ENCODE measurements around the gene MN1.

MN1 gene

GRCh38 chr22:27751277-27752070, 50.1 kb downstream of the MN1 start:
- no peak for TF ChIP-seq RARB (CRISPR knock-in tag; IDR thresholded peaks at IDR 0.05)
- peak; percentile 98 for TF ChIP-seq ZFP3 (CRISPR knock-in tag; IDR thresholded peaks at IDR 0.05)
- no peak for ATAC-seq

DNA sequence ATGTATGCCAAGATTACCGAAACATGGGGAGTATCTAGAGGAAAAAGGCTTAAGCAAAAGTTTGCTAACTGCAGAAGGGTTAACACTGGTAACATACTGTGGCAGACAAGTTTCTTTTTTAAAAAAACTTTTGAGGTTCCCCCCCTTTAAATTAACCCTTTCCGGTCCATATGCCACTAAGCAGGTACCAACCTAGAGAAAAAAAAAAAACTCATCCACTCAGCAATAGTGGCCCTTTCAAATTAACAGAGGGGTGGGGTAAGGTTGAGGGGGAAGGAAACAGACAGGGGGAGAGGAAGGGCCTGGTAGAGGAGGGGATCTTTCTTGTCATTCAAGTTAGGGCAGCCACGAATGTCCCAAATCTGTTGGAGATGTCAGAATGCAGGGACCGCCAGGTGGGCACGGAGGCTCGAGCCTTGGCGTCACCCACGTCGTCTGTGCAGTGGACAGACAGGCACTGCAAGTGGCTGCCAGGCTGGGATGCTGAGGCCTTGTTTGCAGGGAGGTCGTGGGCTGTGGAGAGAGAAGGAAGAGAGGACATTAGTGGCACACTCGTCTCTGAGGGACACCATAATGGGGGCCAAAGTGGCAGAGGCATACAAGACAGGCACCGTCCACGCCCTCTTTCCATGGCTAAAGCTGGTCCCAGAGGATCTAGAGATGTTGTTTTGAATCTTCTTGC, 50.8 kb downstream of the MN1 start:
- ATAC-seq = no peak
- TF ChIP-seq BACH2 (CRISPR knock-in tag; IDR thresholded peaks at IDR 0.05; ENCODE audit: borderline replicate concordance) (no peak), ARNTL (CRISPR knock-in tag; IDR thresholded peaks at IDR 0.05; ENCODE audit: borderline replicate concordance, low read depth) (no peak), OSR1 (CRISPR knock-in tag; IDR thresholded peaks at IDR 0.05) (no peak)
- TF ChIP-seq, protein P1, sequence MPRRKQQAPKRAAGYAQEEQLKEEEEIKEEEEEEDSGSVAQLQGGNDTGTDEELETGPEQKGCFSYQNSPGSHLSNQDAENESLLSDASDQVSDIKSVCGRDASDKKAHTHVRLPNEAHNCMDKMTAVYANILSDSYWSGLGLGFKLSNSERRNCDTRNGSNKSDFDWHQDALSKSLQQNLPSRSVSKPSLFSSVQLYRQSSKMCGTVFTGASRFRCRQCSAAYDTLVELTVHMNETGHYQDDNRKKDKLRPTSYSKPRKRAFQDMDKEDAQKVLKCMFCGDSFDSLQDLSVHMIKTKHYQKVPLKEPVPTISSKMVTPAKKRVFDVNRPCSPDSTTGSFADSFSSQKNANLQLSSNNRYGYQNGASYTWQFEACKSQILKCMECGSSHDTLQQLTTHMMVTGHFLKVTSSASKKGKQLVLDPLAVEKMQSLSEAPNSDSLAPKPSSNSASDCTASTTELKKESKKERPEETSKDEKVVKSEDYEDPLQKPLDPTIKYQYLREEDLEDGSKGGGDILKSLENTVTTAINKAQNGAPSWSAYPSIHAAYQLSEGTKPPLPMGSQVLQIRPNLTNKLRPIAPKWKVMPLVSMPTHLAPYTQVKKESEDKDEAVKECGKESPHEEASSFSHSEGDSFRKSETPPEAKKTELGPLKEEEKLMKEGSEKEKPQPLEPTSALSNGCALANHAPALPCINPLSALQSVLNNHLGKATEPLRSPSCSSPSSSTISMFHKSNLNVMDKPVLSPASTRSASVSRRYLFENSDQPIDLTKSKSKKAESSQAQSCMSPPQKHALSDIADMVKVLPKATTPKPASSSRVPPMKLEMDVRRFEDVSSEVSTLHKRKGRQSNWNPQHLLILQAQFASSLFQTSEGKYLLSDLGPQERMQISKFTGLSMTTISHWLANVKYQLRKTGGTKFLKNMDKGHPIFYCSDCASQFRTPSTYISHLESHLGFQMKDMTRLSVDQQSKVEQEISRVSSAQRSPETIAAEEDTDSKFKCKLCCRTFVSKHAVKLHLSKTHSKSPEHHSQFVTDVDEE (CRISPR knock-in tag; IDR thresholded peaks at IDR 0.05) = no peak

GRCh38 chr22:27749597-27750225, 51.8 kb downstream of the MN1 start:
- TF ChIP-seq ARNTL (CRISPR knock-in tag; IDR thresholded peaks at IDR 0.05; ENCODE audit: borderline replicate concordance, low read depth) (no peak), BACH2 (CRISPR knock-in tag; IDR thresholded peaks at IDR 0.05; ENCODE audit: borderline replicate concordance) (no peak), ZNF70 (CRISPR knock-in tag; IDR thresholded peaks at IDR 0.05) (no peak)

DNA sequence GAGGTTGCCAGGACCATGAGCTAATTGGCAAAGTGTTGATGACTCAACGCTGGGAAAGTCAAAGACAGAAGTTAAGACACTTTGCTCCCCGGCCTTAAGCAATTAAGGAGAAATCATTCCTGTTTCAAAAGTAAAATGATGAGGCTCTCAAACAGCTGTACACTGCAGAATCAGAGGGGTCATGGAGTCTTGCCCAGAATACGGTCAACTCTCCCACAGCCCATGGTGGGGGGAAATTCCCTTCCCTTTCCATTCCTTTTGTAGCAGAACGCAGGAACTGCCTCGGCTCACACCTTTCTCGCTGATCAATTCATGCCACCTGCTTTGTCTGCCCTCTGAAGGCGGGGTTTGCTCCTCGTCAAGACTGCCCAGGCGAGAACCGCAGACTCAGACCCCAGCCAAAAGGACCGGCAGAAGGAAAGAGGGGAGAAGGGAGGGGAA, 52.8 kb downstream of the MN1 start:
- peak; percentile 28; the same call in 1 of the 3 replicates for ATAC-seq
- TF ChIP-seq ARNTL (CRISPR knock-in tag; IDR thresholded peaks at IDR 0.05; ENCODE audit: borderline replicate concordance, low read depth) (no peak), ZFP3 (CRISPR knock-in tag; IDR thresholded peaks at IDR 0.05) (no peak), GLIS3 (CRISPR knock-in tag; IDR thresholded peaks at IDR 0.05) (no peak), CREB5 (CRISPR knock-in tag; IDR thresholded peaks at IDR 0.05; ENCODE audit: low read depth) (no peak), TCF4 (CRISPR knock-in tag; IDR thresholded peaks at IDR 0.05; ENCODE audit: borderline replicate concordance) (no peak), BACH2 (CRISPR knock-in tag; IDR thresholded peaks at IDR 0.05; ENCODE audit: borderline replicate concordance) (no peak), ISL1 (CRISPR knock-in tag; IDR thresholded peaks at IDR 0.05) (no peak), PPARA (CRISPR knock-in tag; IDR thresholded peaks at IDR 0.05; ENCODE audit: borderline replicate concordance) (no peak), TOX (CRISPR knock-in tag; IDR thresholded peaks at IDR 0.05; ENCODE audit: borderline replicate concordance) (no peak)
- TF ChIP-seq, protein P2, sequence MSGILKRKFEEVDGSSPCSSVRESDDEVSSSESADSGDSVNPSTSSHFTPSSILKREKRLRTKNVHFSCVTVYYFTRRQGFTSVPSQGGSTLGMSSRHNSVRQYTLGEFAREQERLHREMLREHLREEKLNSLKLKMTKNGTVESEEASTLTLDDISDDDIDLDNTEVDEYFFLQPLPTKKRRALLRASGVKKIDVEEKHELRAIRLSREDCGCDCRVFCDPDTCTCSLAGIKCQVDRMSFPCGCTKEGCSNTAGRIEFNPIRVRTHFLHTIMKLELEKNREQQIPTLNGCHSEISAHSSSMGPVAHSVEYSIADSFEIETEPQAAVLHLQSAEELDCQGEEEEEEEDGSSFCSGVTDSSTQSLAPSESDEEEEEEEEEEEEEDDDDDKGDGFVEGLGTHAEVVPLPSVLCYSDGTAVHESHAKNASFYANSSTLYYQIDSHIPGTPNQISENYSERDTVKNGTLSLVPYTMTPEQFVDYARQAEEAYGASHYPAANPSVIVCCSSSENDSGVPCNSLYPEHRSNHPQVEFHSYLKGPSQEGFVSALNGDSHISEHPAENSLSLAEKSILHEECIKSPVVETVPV (CRISPR knock-in tag; IDR thresholded peaks at IDR 0.05) = no peak

More at GRCh38 chr22:27749597-27750225, 51.8 kb downstream of the MN1 start:
- peak; percentile 31; the same call in 2 of the 3 replicates for ATAC-seq

DNA sequence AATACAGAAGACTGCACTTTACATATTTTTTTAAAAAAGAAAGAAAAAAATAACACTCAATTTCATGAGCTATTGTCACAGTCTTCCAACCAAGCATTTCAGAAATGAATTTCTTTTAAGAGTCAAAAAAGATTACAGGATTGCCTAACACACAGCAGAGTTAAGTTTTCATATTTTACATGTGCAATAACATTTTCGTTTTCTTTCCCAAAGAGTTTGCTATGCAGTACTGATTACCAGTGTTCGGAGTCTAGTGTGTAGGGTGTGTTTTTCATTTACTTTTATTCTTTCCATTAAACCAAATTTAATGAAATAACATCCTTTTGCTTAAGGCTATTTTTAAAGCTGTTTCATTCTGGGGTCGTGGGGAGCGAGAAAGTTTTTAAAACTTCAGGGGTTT, 53.2 kb downstream of the MN1 start:
- no peak; the same call in 2 of the 3 replicates for ATAC-seq
- TF ChIP-seq, protein P2 (CRISPR knock-in tag; IDR thresholded peaks at IDR 0.05) = no peak
- TF ChIP-seq ESRRG (CRISPR knock-in tag; IDR thresholded peaks at IDR 0.05) (no peak), ZFP3 (CRISPR knock-in tag; IDR thresholded peaks at IDR 0.05) (no peak), GLIS3 (CRISPR knock-in tag; IDR thresholded peaks at IDR 0.05) (no peak), ZNF565 (CRISPR knock-in tag; conservative IDR thresholded peaks at IDR 0.05; ENCODE audit: low read depth) (no peak), ZC3H10 (CRISPR knock-in tag; IDR thresholded peaks at IDR 0.05) (no peak), RARB (CRISPR knock-in tag; IDR thresholded peaks at IDR 0.05) (no peak), OSR1 (CRISPR knock-in tag; IDR thresholded peaks at IDR 0.05) (no peak), CREB5 (CRISPR knock-in tag; IDR thresholded peaks at IDR 0.05; ENCODE audit: low read depth) (no peak), ZNF70 (CRISPR knock-in tag; IDR thresholded peaks at IDR 0.05) (no peak), TCF4 (CRISPR knock-in tag; IDR thresholded peaks at IDR 0.05; ENCODE audit: borderline replicate concordance) (no peak), ARNTL (CRISPR knock-in tag; IDR thresholded peaks at IDR 0.05; ENCODE audit: borderline replicate concordance, low read depth) (no peak), CSDC2 (CRISPR knock-in tag; IDR thresholded peaks at IDR 0.05) (no peak)
- TF ChIP-seq, protein P1 (CRISPR knock-in tag; IDR thresholded peaks at IDR 0.05) = no peak

All from SK-N-SH treated with all-trans-retinoic acid at 6 μM for 48 hours (cell line).